HG02885 (cell line): ENCODE results near the gene TOGARAM1.

Experiments
- ATAC-seq: cut with Tn5 transposase; IDR thresholded peaks from one replicate; pipeline ENCODE4 v1.9.1; 2021; ENCODE audit warnings: mild to moderate bottlenecking; ENCODE audit not compliant: unreplicated experiment, poor library complexity

The TOGARAM1 gene

GRCh38 chr14:44961554-44962333 is at the start of gene TOGARAM1, which contains the start of gene KLHL28:
TSS of gene TOGARAM1 (plus strand) at chr14:44962190. CDS start at chr14:44962422, 232 bp downstream.
TSS of gene KLHL28 (minus strand) at chr14:44961947. CDS start at chr14:44945928, 16,019 bp downstream.
- ATAC-seq: peak; percentile 89

- ATAC-seq: no peak
Measured at GRCh38 chr14:44914849-44915248, 47.1 kb upstream of the TOGARAM1 start.

- ATAC-seq: no peak
Measured at GRCh38 chr14:44928793-44929192, 33.2 kb upstream of the TOGARAM1 start.

GRCh38 chr14:44935155-44935554 is 26.8 kb upstream of the TOGARAM1 start:
- ATAC-seq: no peak

GRCh38 chr14:44937547-44937946 is 24.4 kb upstream of the TOGARAM1 start:
- ATAC-seq: no peak

GRCh38 chr14:44940211-44940610 is 21.8 kb upstream of the TOGARAM1 start:
- ATAC-seq: no peak

- no peak for ATAC-seq
Measured at GRCh38 chr14:44940944-44941343, 21.0 kb upstream of the TOGARAM1 start.

- ATAC-seq: no peak
Measured at GRCh38 chr14:44941591-44941990, 20.4 kb upstream of the TOGARAM1 start.

- no peak for ATAC-seq
Measured at GRCh38 chr14:44942436-44942835, 19.6 kb upstream of the TOGARAM1 start.

GRCh38 chr14:44944107-44944506 is 17.9 kb upstream of the TOGARAM1 start:
- no peak for ATAC-seq

- ATAC-seq: no peak
Measured at GRCh38 chr14:44945264-44945663, 16.7 kb upstream of the TOGARAM1 start.

GRCh38 chr14:44951051-44951450 is 10.9 kb upstream of the TOGARAM1 start:
- ATAC-seq: no peak

- ATAC-seq: no peak
Measured at GRCh38 chr14:44952391-44953110, 9.4 kb upstream of the TOGARAM1 start.

GRCh38 chr14:44954750-44955149 is 7.2 kb upstream of the TOGARAM1 start:
- ATAC-seq: no peak

- no peak for ATAC-seq
Measured at GRCh38 chr14:44955528-44955927, 6.5 kb upstream of the TOGARAM1 start.

GRCh38 chr14:44956866-44957265 is 5.1 kb upstream of the TOGARAM1 start:
- ATAC-seq: no peak

- no peak for ATAC-seq
Measured at GRCh38 chr14:44959538-44959937, 2.5 kb upstream of the TOGARAM1 start.

GRCh38 chr14:44960146-44960545 is 1.8 kb upstream of the TOGARAM1 start:
- no peak for ATAC-seq

GRCh38 chr14:44960646-44961045 is 1.3 kb upstream of the TOGARAM1 start:
- no peak for ATAC-seq

GRCh38 chr14:44961151-44961553 is 838 bp upstream of the TOGARAM1 start:
- ATAC-seq: peak; percentile 25

- ATAC-seq: peak; percentile 32
Measured at GRCh38 chr14:44962334-44963043, 499 bp downstream of the TOGARAM1 start.
